ENCODE measurements around the gene NREP.

GRCh38 chr5:111747337-111747736 lies 9.7 kb downstream of the NREP start:
- TF ChIP-seq CTCF (IDR thresholded peaks at IDR 0.05), result no peak
- no peak for TF ChIP-seq POLR2A (IDR thresholded peaks at IDR 0.05)

Data from Peyer's patch (tissue), 4 donors.